HCT116 (cell line): ENCODE measurements around the gene ABRAXAS1. TPM values are rescaled to one million over a fixed set of nuclear protein-coding genes. Genes with fewer than 3 reads are reported as not detected.
"Not testable (repeated sequence)": the region's sequence is repeated elsewhere in the genome, so short reads cannot be mapped to it uniquely, and the experiment has no call there.

Source experiments
- ATAC-seq: fragments of 200-7000 bp; cut with Tn5 transposase; 2 replicates; pipeline ENCODE4 v1.9.1; 2020; ENCODE audit warnings: mild to moderate bottlenecking, moderate library complexity
- BruUV-seq: library from RNA; stranded (reverse); fragments of 400-500 nt; replicated peaks from 2 replicates; lab custom pipeline; 2021; lab: Mats Ljungman, UMichigan
- CTCF ChIA-PET: fragments of 300-600 bp; sonication (Branson Sonifier 250); formaldehyde crosslinking; loops from one replicate; lab custom pipeline; 2021; ENCODE audit warnings: antibody characterized with exemption; lab: Charles Lee
- POLR2A ChIA-PET: fragments of 300-600, 350-600 bp; sonication (Branson Sonifier 250); formaldehyde crosslinking; loops from one replicate; lab custom pipeline; 2021; ENCODE audit warnings: antibody characterized with exemption; lab: Charles Lee
- RAD21 ChIA-PET, 2 experiments: fragments of 300-600 bp; sonication (Branson Sonifier 250); formaldehyde crosslinking; loops; one replicate each; lab custom pipeline; 2023; ENCODE audit warnings: low total read pairs in 2 of 2; ENCODE audit not compliant: uncharacterized antibody in 2 of 2, unreplicated experiment in 2 of 2, low non-redundant PET in 1 of 2; lab: Charles Lee
- DNase-seq: peaks from one replicate; pipeline ENCODE4 v3.0.0-alpha.2; 2010; ENCODE audit warnings: low read depth, low spot score
- H2AFZ ChIP-seq: fragments of 200-600 bp; shearing (Covaris generic), sonication (generic); 2 replicates; pipeline ENCODE4 v1.6.1; 2017; ENCODE audit warnings: low read depth, mixed run types, mixed read lengths, antibody characterized with exemption, low read length; ENCODE audit not compliant: poor library complexity, severe bottlenecking
- H3K27ac ChIP-seq: 2 replicates; pipeline ENCODE4 v1.5.1; 2012; ENCODE audit warnings: low read depth, low read length
- H3K27me3 ChIP-seq: fragments of 200-600 bp; sonication (generic); 2 replicates; pipeline ENCODE4 v1.6.1; 2016; ENCODE audit warnings: mixed run types, low read length, mixed read lengths; ENCODE audit not compliant: insufficient read depth
- H3K36me3 ChIP-seq, 2 experiments: fragments of 200-500 bp in 1 of 2; fragments of 200-600 bp in 1 of 2; sonication (Bioruptor generic) in 1 of 2; sonication (generic) in 1 of 2; 2 replicates each; pipeline versions ENCODE4 v1.5.1 to v1.6.1; 2014 to 2016; ENCODE audit warnings: low read length in 2 of 2, inconsistent platforms in 1 of 2, mixed read lengths in 1 of 2, mixed run types in 1 of 2; ENCODE audit not compliant: insufficient read depth in 2 of 2, control insufficient read depth in 1 of 2
- H3K4me1 ChIP-seq, 2 experiments: fragments of 200-600 bp in 1 of 2; sonication (generic) in 1 of 2; 2 replicates each; pipeline versions ENCODE4 v1.5.1 to v1.6.1; 2012 to 2017; ENCODE audit warnings: low read length in 2 of 2, inconsistent platforms in 1 of 2, mild to moderate bottlenecking in 1 of 2, mixed read lengths in 1 of 2, mixed run types in 1 of 2, moderate library complexity in 1 of 2; ENCODE audit not compliant: insufficient read depth in 2 of 2, control insufficient read depth in 1 of 2
- H3K4me2 ChIP-seq: fragments of 200-600 bp; sonication (generic); 2 replicates; pipeline ENCODE4 v1.6.1; 2017; ENCODE audit warnings: mixed run types, low read length, mixed read lengths
- H3K4me3 ChIP-seq, 2 experiments: fragments of 200-600 bp in 1 of 2; sonication (generic) in 1 of 2; replicated peaks in 1 of 2; 2 replicates each; pipeline ENCODE4 v1.5.1; 2011 to 2016; ENCODE audit warnings: low read length in 2 of 2, control low read depth in 1 of 2, low read depth in 1 of 2, mild to moderate bottlenecking in 1 of 2, mixed read lengths in 1 of 2, mixed run types in 1 of 2
- H3K79me2 ChIP-seq: fragments of 200-600 bp; sonication (generic); 2 replicates; pipeline ENCODE4 v1.6.1; 2017; ENCODE audit warnings: mild to moderate bottlenecking, mixed run types, low read length, moderate library complexity, mixed read lengths; ENCODE audit not compliant: insufficient read depth
- H3K9ac ChIP-seq: fragments of 200-600 bp; sonication (generic); 2 replicates; pipeline ENCODE4 v1.6.1; 2016; ENCODE audit warnings: low read length, mixed read lengths
- H3K9me2 ChIP-seq: fragments of 200-600 bp; sonication (generic), shearing (Covaris generic); 2 replicates; pipeline ENCODE4 v1.6.1; 2017; ENCODE audit warnings: mixed run types, mild to moderate bottlenecking, moderate library complexity; ENCODE audit not compliant: insufficient read depth
- H3K9me3 ChIP-seq, 2 experiments: fragments of 200-500 bp in 1 of 2; fragments of 200-600 bp in 1 of 2; sonication (Bioruptor generic) in 1 of 2; sonication (generic) in 1 of 2; 2 replicates each; pipeline ENCODE4 v1.6.1; 2014 to 2017; ENCODE audit warnings: low read length in 2 of 2, mixed read lengths in 2 of 2, inconsistent platforms in 1 of 2, low read depth in 1 of 2, mild to moderate bottlenecking in 1 of 2, mixed run types in 1 of 2, moderate library complexity in 1 of 2; ENCODE audit not compliant: control insufficient read depth in 1 of 2, insufficient read depth in 1 of 2
- H4K20me1 ChIP-seq: fragments of 200-600 bp; sonication (generic), shearing (Covaris generic); 2 replicates; pipeline ENCODE4 v1.6.1; 2017; ENCODE audit warnings: mixed run types, mild to moderate bottlenecking, moderate library complexity; ENCODE audit not compliant: insufficient read depth
- CEBPB ChIP-seq: IDR thresholded peaks from 2 replicates; pipeline ENCODE4 v1.6.1; 2012; ENCODE audit warnings: low read depth
- CTCF ChIP-seq, 3 experiments: fragments of 200-600 bp in 1 of 3; sonication (generic) in 1 of 3; IDR thresholded peaks in 2 of 3; conservative IDR thresholded peaks in 1 of 3; 2 replicates each; pipeline ENCODE4 v1.5.1; 2012 to 2017; ENCODE audit warnings: low read depth in 2 of 3, low read length in 2 of 3, antibody characterized with exemption in 1 of 3, borderline replicate concordance in 1 of 3, control low read depth in 1 of 3, mild to moderate bottlenecking in 1 of 3, mixed read lengths in 1 of 3, mixed run types in 1 of 3, moderate library complexity in 1 of 3; ENCODE audit not compliant: insufficient read depth in 1 of 3
- EGR1 ChIP-seq: IDR thresholded peaks from 2 replicates; pipeline ENCODE4 v1.6.1; 2012; ENCODE audit warnings: low read depth
- EZH2 ChIP-seq: fragments of 200-600 bp; sonication (generic); IDR thresholded peaks from 2 replicates; pipeline ENCODE4 v1.6.1; 2017; ENCODE audit warnings: antibody characterized with exemption, mixed run types
- EZH2phosphoT487 ChIP-seq: fragments of 200-600 bp; IDR thresholded peaks from 2 replicates; pipeline ENCODE4 v1.6.1; 2018; ENCODE audit warnings: antibody characterized with exemption, borderline replicate concordance
- JUND ChIP-seq: IDR thresholded peaks from 2 replicates; pipeline ENCODE4 v1.6.1; 2012
- POLR2A ChIP-seq: IDR thresholded peaks from 2 replicates; pipeline ENCODE4 v1.7.0; 2011; ENCODE audit warnings: borderline replicate concordance; ENCODE audit not compliant: insufficient read depth, insufficient read length; ENCODE audit errors: extremely low read depth
- POLR2AphosphoS5 ChIP-seq: IDR thresholded peaks from 2 replicates; pipeline ENCODE4 v1.6.1; 2011; ENCODE audit warnings: mild to moderate bottlenecking, low read depth, low read length, moderate library complexity
- SP1 ChIP-seq: IDR thresholded peaks from 2 replicates; pipeline ENCODE4 v1.6.1; 2012; ENCODE audit warnings: low read depth
- ZBTB33 ChIP-seq: IDR thresholded peaks from 2 replicates; pipeline ENCODE4 v1.6.1; 2011; ENCODE audit warnings: mild to moderate bottlenecking, low read length, moderate library complexity; ENCODE audit not compliant: insufficient replicate concordance; ENCODE audit errors: extremely low read depth
- ZFX ChIP-seq: fragments of 450-650 bp; IDR thresholded peaks from 2 replicates; pipeline ENCODE4 v1.6.1; 2017
- ZNF274 ChIP-seq: fragments of 200-500 bp; sonication (Bioruptor generic); IDR thresholded peaks from 2 replicates; pipeline ENCODE4 v1.6.1; 2014; ENCODE audit warnings: mild to moderate bottlenecking, low read depth, low read length, inconsistent platforms
- intact Hi-C: fragments of 100-400 bp; cut with micrococcal nuclease; formaldehyde crosslinking; loops from 2 replicates; pipeline ENCODE4 v1.10.0; 2022
- total RNA-seq: library from RNA; stranded (reverse); gene quantifications from one replicate; pipeline ENCODE4 v1.2.1, GENCODE V29; 2021; ENCODE audit not compliant: unreplicated experiment

Gene ABRAXAS1
- total RNA-seq, 1 experiment from 2014 or later = 23.3 TPM

- no peaks in the 10 kb centered on the region for H3K27me3 ChIP-seq
- no peak overlapping the region for H3K9ac ChIP-seq
- H3K4me3 ChIP-seq = no peak overlapping the region
- H2AFZ ChIP-seq = no peak overlapping the region
- no peak overlapping the region for H3K4me2 ChIP-seq
- TF ChIP-seq CTCF (IDR thresholded peaks at IDR 0.05 in 2 of 3, conservative IDR thresholded peaks at IDR 0.05 in 1 of 3; ENCODE audit: borderline replicate concordance in 1 of 3, insufficient read depth in 1 of 3, low read depth in 2 of 3, low read length in 2 of 3) = no peak
- no peak for TF ChIP-seq EZH2
- no peak for TF ChIP-seq SP1
- no peak for TF ChIP-seq ZFX
- TF ChIP-seq EZH2phosphoT487 = no peak
- TF ChIP-seq EGR1 = no peak
- no peak for TF ChIP-seq CEBPB
- no peak for TF ChIP-seq JUND
- no peak for TF ChIP-seq ZNF274
- no peak for TF ChIP-seq ZBTB33
- no peak for TF ChIP-seq POLR2AphosphoS5
- TF ChIP-seq POLR2A = no peak
- no peaks in the 10 kb centered on the region for H4K20me1 ChIP-seq
- no peaks in the 10 kb centered on the region for H3K9me3 ChIP-seq
- DNase-seq = no peak
- intact Hi-C loops = loop anchor here (10.0 kb wide), 1 partner anchor 1001 kb away; no protein-coding TSS in a partner anchor
- POLR2A ChIA-PET = interaction anchor here (0.7 kb wide), 1 partner anchor 198 kb away, joined by 3 read pairs; no protein-coding TSS in a partner anchor
- H3K9me2 ChIP-seq = no peaks in the 10 kb centered on the region
- no peak overlapping the region for H3K27ac ChIP-seq
- no peak for ATAC-seq
- H3K4me1 ChIP-seq = no peaks in the 10 kb centered on the region
- no peaks in the 10 kb centered on the region for H3K36me3 ChIP-seq
- no peaks in the 10 kb centered on the region for H3K79me2 ChIP-seq
- no TSS peak for BruUV-seq
- CTCF ChIA-PET = no interaction called here
- RAD21 ChIA-PET = interaction anchor here in 1 of 2 experiments (0.7 kb wide), 1 partner anchor 163 kb away, joined by 7 read pairs; no protein-coding TSS in a partner anchor
Measured at GRCh38 chr4:83503974-83504373, 19.1 kb upstream of the ABRAXAS1 start.

DNA sequence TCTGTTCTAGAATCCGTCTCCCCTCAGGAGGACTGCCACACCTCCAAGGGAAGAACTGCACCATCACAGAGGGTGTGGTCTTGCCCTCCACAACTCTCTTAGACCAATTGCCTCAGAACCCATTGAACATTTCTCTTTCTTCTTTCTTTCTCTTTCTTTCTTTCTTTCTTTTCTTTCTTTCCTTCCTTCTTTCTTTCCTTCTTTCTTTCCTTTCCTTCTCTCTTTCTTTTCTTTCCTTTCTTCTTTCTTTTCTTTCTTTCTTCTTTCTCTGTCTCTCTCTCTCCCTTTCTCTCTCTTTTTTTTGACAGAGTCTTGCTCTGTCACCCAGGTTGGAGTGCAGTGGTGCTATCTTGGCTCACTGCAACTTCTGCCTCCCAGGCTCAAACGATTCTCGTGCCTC lies 16.8 kb upstream of the ABRAXAS1 start:
- RAD21 ChIA-PET, H3K27ac ChIP-seq, ATAC-seq, DNase-seq, CTCF ChIA-PET, H3K27me3 ChIP-seq, H2AFZ ChIP-seq, H3K4me1 ChIP-seq, BruUV-seq, H3K36me3 ChIP-seq, H3K4me3 ChIP-seq, POLR2A ChIA-PET, H4K20me1 ChIP-seq, H3K79me2 ChIP-seq, H3K9me2 ChIP-seq, H3K9me3 ChIP-seq, H3K4me2 ChIP-seq, H3K9ac ChIP-seq: not testable (repeated sequence)
- intact Hi-C loops = loop anchor here (10.0 kb wide), 1 partner anchor 1003 kb away; no protein-coding TSS in a partner anchor
